Measurements from ENCODE around the gene SSU72. TPM values are rescaled to one million over a fixed set of nuclear protein-coding genes. Genes with fewer than 3 reads are reported as not detected.

Gene SSU72
- total and polyA plus RNA-seq, 8 donors = 45.7 to 215 (median 92.1) TPM

- Histone ChIP-seq H3K27me3 (no peaks in the 10 kb centered on the region), H3K4me3 (no peak overlapping the region), H3K9me3 (no peaks in the 10 kb centered on the region), H3K27ac (no peak overlapping the region), H3K36me3 (peaks cover 0 to 34% (median 25%) of the 10 kb centered on the region in 4 donors), H3K4me1 (peaks cover 15 to 60% (median 46%) of the 10 kb centered on the region in 4 donors)
- intact Hi-C loops (cut with DNase I; ENCODE audit: low total_unique reads) = no loop called here
- 70 to 80% (median 79%) methylated on average over 8 to 14 of the region's 14 CpGs for WGBS, 5 donors
- no peak for DNase-seq
- TF ChIP-seq CTCF (IDR thresholded peaks at IDR 0.05) (no peak), EP300 (IDR thresholded peaks at IDR 0.05) (no peak), POLR2A (IDR thresholded peaks at IDR 0.05) (no peak), POLR2AphosphoS5 (IDR thresholded peaks at IDR 0.05) (no peak)
Measured at GRCh38 chr1:1619917-1620361, 45.3 kb upstream of the SSU72 start.

- Histone ChIP-seq H3K9me3 (no peaks in the 10 kb centered on the region), H3K27me3 (no peaks in the 10 kb centered on the region), H3K36me3 (peaks cover 0 to 23% (median 12%) of the 10 kb centered on the region in 4 donors), H3K27ac (no peak overlapping the region), H3K4me1 (peaks cover 27 to 74% (median 60%) of the 10 kb centered on the region in 4 donors), H3K4me3 (no peak overlapping the region)
- intact Hi-C loops (cut with DNase I; ENCODE audit: low total_unique reads) = no loop called here
- no peak for TF ChIP-seq POLR2A (IDR thresholded peaks at IDR 0.05)
- no peak for TF ChIP-seq CTCF (IDR thresholded peaks at IDR 0.05)
- no peak for TF ChIP-seq POLR2AphosphoS5 (IDR thresholded peaks at IDR 0.05)
- TF ChIP-seq EP300 (IDR thresholded peaks at IDR 0.05) = no peak
- 90 to 98% (median 97%) methylated on average over 6 to 9 of the region's 9 CpGs for WGBS, 5 donors
- peak in 1 of 2 donors; percentile 3 for DNase-seq
Measured at GRCh38 chr1:1618396-1619068, 43.9 kb upstream of the SSU72 start.

DNA sequence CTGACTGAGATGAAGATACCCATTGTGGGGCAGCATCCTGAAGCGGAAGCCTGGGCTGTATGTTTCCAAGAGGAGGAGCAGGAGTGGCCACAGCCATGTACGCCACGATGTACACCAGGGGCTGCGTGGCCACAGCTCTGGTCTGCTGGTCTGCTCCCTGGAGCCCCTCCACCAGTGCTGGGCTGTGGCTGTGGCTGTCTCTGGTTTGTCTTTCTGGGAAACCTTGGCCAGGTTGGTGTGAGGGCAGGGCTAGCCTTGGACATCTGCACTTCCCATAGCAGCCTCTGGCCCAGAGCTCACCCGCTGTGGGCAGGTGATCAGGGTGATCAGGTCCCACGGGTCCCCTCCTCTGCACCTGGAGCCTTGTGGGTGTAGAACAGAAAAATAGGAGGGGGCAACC is 43.3 kb upstream of the SSU72 start:
- intact Hi-C loops (cut with DNase I; ENCODE audit: low total_unique reads) = no loop called here
- H3K4me1 ChIP-seq = peaks cover 27 to 72% (median 58%) of the 10 kb centered on the region in 4 donors
- H3K9me3 ChIP-seq = no peaks in the 10 kb centered on the region
- H3K27me3 ChIP-seq = no peaks in the 10 kb centered on the region
- H3K4me3 ChIP-seq = no peak overlapping the region
- no peak for TF ChIP-seq POLR2A (IDR thresholded peaks at IDR 0.05)
- H3K27ac ChIP-seq = no peak overlapping the region
- 91 to 98% (median 93%) methylated on average over 4 to 6 of the region's 6 CpGs for WGBS, 5 donors
- no peak for DNase-seq
- peaks cover 0 to 20% (median 11%) of the 10 kb centered on the region in 4 donors for H3K36me3 ChIP-seq

- peaks cover 25 to 68% (median 55%) of the 10 kb centered on the region in 4 donors for H3K4me1 ChIP-seq
- DNase-seq = no peak
- peaks cover 0 to 20% (median 11%) of the 10 kb centered on the region in 4 donors for H3K36me3 ChIP-seq
- TF ChIP-seq POLR2AphosphoS5 (IDR thresholded peaks at IDR 0.05) = no peak
- no peak for TF ChIP-seq EP300 (IDR thresholded peaks at IDR 0.05)
- no peak for TF ChIP-seq POLR2A (IDR thresholded peaks at IDR 0.05)
- TF ChIP-seq CTCF (IDR thresholded peaks at IDR 0.05) = no peak
- no peaks in the 10 kb centered on the region for H3K9me3 ChIP-seq
- H3K4me3 ChIP-seq = no peak overlapping the region
- no peak overlapping the region for H3K27ac ChIP-seq
- H3K27me3 ChIP-seq = no peaks in the 10 kb centered on the region
- intact Hi-C loops (cut with DNase I; ENCODE audit: low total_unique reads) = no loop called here
- 91 to 94% (median 93%) methylated on average over 11 of the region's 11 CpGs for WGBS, 5 donors
Measured at GRCh38 chr1:1617516-1617915, 42.9 kb upstream of the SSU72 start.

GRCh38 chr1:1616838-1617237 is 42.2 kb upstream of the SSU72 start:
- DNase-seq = no peak

More at GRCh38 chr1:1616838-1617237, 42.2 kb upstream of the SSU72 start:
- H3K27me3 ChIP-seq = no peaks in the 10 kb centered on the region
- intact Hi-C loops (cut with DNase I; ENCODE audit: low total_unique reads) = no loop called here
- H3K4me3 ChIP-seq = peak overlapping the region; percentile 88 to 98 (median 93)
- peak overlapping the region in 3 of 5 donors; percentile 99 to 100 (median 100) for H3K27ac ChIP-seq
- H3K36me3 ChIP-seq = peaks cover 0 to 20% (median 11%) of the 10 kb centered on the region in 4 donors
- TF ChIP-seq EP300 (IDR thresholded peaks at IDR 0.05) (no peak), CTCF (IDR thresholded peaks at IDR 0.05) (no peak), POLR2AphosphoS5 (IDR thresholded peaks at IDR 0.05) (no peak)
- no peaks in the 10 kb centered on the region for H3K9me3 ChIP-seq
- WGBS, 5 donors = 55 to 83% (median 65%) methylated on average over 13 to 19 of the region's 19 CpGs
- H3K4me1 ChIP-seq = peaks cover 23 to 63% (median 52%) of the 10 kb centered on the region in 4 donors

All from stomach (tissue), 9 donors.